Colon (tissue), 2 donors: ENCODE data around the gene FOSL1.

Source experiments
- FAIRE-seq: peaks from 2 replicates; lab custom pipeline; 2012; peaks lifted over from hg19 to GRCh38; lab: Jason Lieb, UNC
- donor health status: control.
- donor health status: control.

Gene FOSL1

GRCh38 chr11:65900125-65900898 lies at the start of gene FOSL1:
TSS of gene FOSL1 (minus strand) at chr11:65900388. CDS start at chr11:65900339, 49 bp downstream.
- no peak for FAIRE-seq

- FAIRE-seq, result no peak
Observed at GRCh38 chr11:65947603-65948125, 47.5 kb upstream of the FOSL1 start.

- no peak for FAIRE-seq
Observed at GRCh38 chr11:65947133-65947532, 46.9 kb upstream of the FOSL1 start.

GRCh38 chr11:65946655-65947054 lies 46.5 kb upstream of the FOSL1 start:
- FAIRE-seq, result no peak

- no peak for FAIRE-seq
Observed at GRCh38 chr11:65945941-65946558, 45.9 kb upstream of the FOSL1 start.

- no peak for FAIRE-seq
Observed at GRCh38 chr11:65945430-65945911, 45.3 kb upstream of the FOSL1 start, which contains the start of gene TSGA10IP. TSS of gene TSGA10IP (plus strand) at chr11:65945480. CDS start at chr11:65945676, 196 bp downstream.

- FAIRE-seq, result no peak
Observed at GRCh38 chr11:65944767-65945166, 44.6 kb upstream of the FOSL1 start.

GRCh38 chr11:65944191-65944590 lies 44.0 kb upstream of the FOSL1 start:
- no peak for FAIRE-seq

- no peak for FAIRE-seq
Observed at GRCh38 chr11:65942531-65942930, 42.3 kb upstream of the FOSL1 start.

GRCh38 chr11:65941720-65942310 lies 41.6 kb upstream of the FOSL1 start:
- no peak for FAIRE-seq

- FAIRE-seq, result no peak
Observed at GRCh38 chr11:65937766-65938165, 37.6 kb upstream of the FOSL1 start.

GRCh38 chr11:65934014-65934413 lies 33.8 kb upstream of the FOSL1 start:
- FAIRE-seq, result no peak

- FAIRE-seq, result no peak
Observed at GRCh38 chr11:65932558-65932919, 32.4 kb upstream of the FOSL1 start.

GRCh38 chr11:65931773-65932557 lies 31.8 kb upstream of the FOSL1 start:
- FAIRE-seq, result no peak

GRCh38 chr11:65928667-65929066 lies 28.5 kb upstream of the FOSL1 start:
- no peak for FAIRE-seq

- no peak for FAIRE-seq
Observed at GRCh38 chr11:65927904-65928397, 27.8 kb upstream of the FOSL1 start.

GRCh38 chr11:65925397-65925796 lies 25.2 kb upstream of the FOSL1 start:
- no peak for FAIRE-seq

- no peak for FAIRE-seq
Observed at GRCh38 chr11:65922565-65922964, 22.4 kb upstream of the FOSL1 start.

GRCh38 chr11:65921876-65922275 lies 21.7 kb upstream of the FOSL1 start:
- no peak for FAIRE-seq

- FAIRE-seq, result no peak
Observed at GRCh38 chr11:65921033-65921555, 20.9 kb upstream of the FOSL1 start.

GRCh38 chr11:65920372-65920802 lies 20.2 kb upstream of the FOSL1 start:
- no peak for FAIRE-seq
